GM19193 (cell line): ENCODE results near the gene CELA2B.

Source experiments
- POLR2A ChIP-seq: IDR thresholded peaks from 4 replicates; pipeline ENCODE4 v1.6.1; 2011; ENCODE audit not compliant: insufficient read depth, insufficient read length; ENCODE audit errors: extremely low read depth

Gene CELA2B

GRCh38 chr1:15442119-15442518 is 33.8 kb upstream of the CELA2B start:
- no peak for TF ChIP-seq POLR2A

GRCh38 chr1:15442759-15443158 is 33.1 kb upstream of the CELA2B start:
- TF ChIP-seq POLR2A = no peak

GRCh38 chr1:15443281-15443680 is 32.6 kb upstream of the CELA2B start:
- TF ChIP-seq POLR2A = no peak

GRCh38 chr1:15444468-15445389 is 31.2 kb upstream of the CELA2B start:
- no peak for TF ChIP-seq POLR2A

- no peak for TF ChIP-seq POLR2A
Observed at GRCh38 chr1:15445390-15446122, 30.3 kb upstream of the CELA2B start.

GRCh38 chr1:15446212-15446611 is 29.7 kb upstream of the CELA2B start:
- TF ChIP-seq POLR2A = no peak

GRCh38 chr1:15448877-15449462 is 26.9 kb upstream of the CELA2B start:
- TF ChIP-seq POLR2A = no peak

- TF ChIP-seq POLR2A = no peak
Observed at GRCh38 chr1:15449567-15449966, 26.3 kb upstream of the CELA2B start.

- TF ChIP-seq POLR2A = no peak
Observed at GRCh38 chr1:15451014-15451722, 24.7 kb upstream of the CELA2B start.

GRCh38 chr1:15452216-15452615 is 23.7 kb upstream of the CELA2B start:
- no peak for TF ChIP-seq POLR2A

GRCh38 chr1:15452866-15453571 is 22.9 kb upstream of the CELA2B start:
- no peak for TF ChIP-seq POLR2A

GRCh38 chr1:15453734-15454133 is 22.2 kb upstream of the CELA2B start:
- no peak for TF ChIP-seq POLR2A

- no peak for TF ChIP-seq POLR2A
Observed at GRCh38 chr1:15454256-15454655, 21.6 kb upstream of the CELA2B start.

GRCh38 chr1:15455522-15455921 is 20.4 kb upstream of the CELA2B start:
- TF ChIP-seq POLR2A = no peak

- no peak for TF ChIP-seq POLR2A
Observed at GRCh38 chr1:15456313-15456954, 19.5 kb upstream of the CELA2B start, which contains the start of gene CELA2A. Gene CELA2A (plus strand): TSS chr1:15456732. CDS start chr1:15456754, 22 bp downstream.

- TF ChIP-seq POLR2A = no peak
Observed at GRCh38 chr1:15457585-15457984, 18.3 kb upstream of the CELA2B start.
